Mesendoderm (in vitro differentiated cells): ENCODE measurements around the gene RGS10.
"Not testable (repeated sequence)": the region's sequence is repeated elsewhere in the genome, so short reads cannot be mapped to it uniquely, and the experiment has no call there.

Experiments used
- DNase-seq: peaks from one replicate; pipeline ENCODE4 v3.0.0; 2013
- H2AK5ac ChIP-seq: 2 replicates; pipeline ENCODE4 v1.6.1; 2013; ENCODE audit warnings: low read length, inconsistent platforms
- H2BK120ac ChIP-seq: 2 replicates; pipeline ENCODE4 v1.6.1; 2013; ENCODE audit warnings: low read depth, mild to moderate bottlenecking, low read length, moderate library complexity, mixed read lengths
- H2BK15ac ChIP-seq: replicated peaks from 2 replicates; pipeline ENCODE4 v1.6.1; 2013; ENCODE audit warnings: low read depth, mild to moderate bottlenecking, moderate library complexity
- H2BK5ac ChIP-seq: 2 replicates; pipeline ENCODE4 v1.6.1; 2013; ENCODE audit warnings: low read length, inconsistent platforms
- H3K18ac ChIP-seq: 2 replicates; pipeline ENCODE4 v1.6.1; 2013; ENCODE audit warnings: mild to moderate bottlenecking, low read length, mixed read lengths
- H3K23ac ChIP-seq: one replicate; pipeline ENCODE4 v1.6.1; 2013; ENCODE audit warnings: low read length
- H3K27ac ChIP-seq: 2 replicates; pipeline ENCODE4 v1.5.1; 2013; ENCODE audit warnings: low read depth, mild to moderate bottlenecking, inconsistent platforms, low read length, moderate library complexity
- H3K27me3 ChIP-seq: 2 replicates; pipeline ENCODE4 v1.6.1; 2013; ENCODE audit warnings: low read length, control low read depth, mild to moderate bottlenecking, inconsistent platforms; ENCODE audit not compliant: insufficient read depth, poor library complexity
- H3K36me3 ChIP-seq: 2 replicates; pipeline ENCODE4 v1.6.1; 2013; ENCODE audit warnings: low read length, inconsistent platforms; ENCODE audit not compliant: control insufficient read depth, insufficient read depth
- H3K4ac ChIP-seq: one replicate; pipeline ENCODE4 v1.6.1; 2013; ENCODE audit warnings: low read depth, mild to moderate bottlenecking, low read length, moderate library complexity
- H3K4me1 ChIP-seq: 2 replicates; pipeline ENCODE4 v1.6.1; 2013; ENCODE audit warnings: low read depth, low read length, inconsistent platforms; ENCODE audit not compliant: control insufficient read depth
- H3K4me2 ChIP-seq: 2 replicates; pipeline ENCODE4 v1.6.1; 2013; ENCODE audit warnings: low read length
- H3K4me3 ChIP-seq: 2 replicates; pipeline ENCODE4 v1.5.1; 2013; ENCODE audit warnings: mild to moderate bottlenecking, low read length
- H3K56ac ChIP-seq: one replicate; pipeline ENCODE4 v1.6.1; 2013; ENCODE audit warnings: low read length
- H3K79me1 ChIP-seq: 2 replicates; pipeline ENCODE4 v1.6.1; 2013; ENCODE audit warnings: low read length, inconsistent platforms
- H3K79me2 ChIP-seq: 2 replicates; pipeline ENCODE4 v1.6.1; 2013; ENCODE audit warnings: mild to moderate bottlenecking, low read length; ENCODE audit not compliant: control insufficient read depth, insufficient read depth
- H3K9ac ChIP-seq: 2 replicates; pipeline ENCODE4 v1.6.1; 2013; ENCODE audit warnings: low read length, inconsistent platforms
- H4K5ac ChIP-seq: one replicate; pipeline ENCODE4 v1.6.1; 2013; ENCODE audit warnings: low read length
- H4K8ac ChIP-seq: one replicate; pipeline ENCODE4 v1.6.1; 2013; ENCODE audit warnings: low read depth, mild to moderate bottlenecking, control low read depth, low read length, moderate library complexity
- WGBS: extraction: QIAGEN DNeasy Blood & Tissue Kit; methylation state at CpG from one replicate; pipeline ENCODE4 v1.1.7; 2013; ENCODE audit warnings: low lambda C conversion rate, missing lambda C conversion rate; ENCODE audit not compliant: insufficient coverage; ENCODE audit errors: extremely low coverage; 5-methylcytosine and 5-hydroxymethylcytosine counted together

RGS10 gene

DNA sequence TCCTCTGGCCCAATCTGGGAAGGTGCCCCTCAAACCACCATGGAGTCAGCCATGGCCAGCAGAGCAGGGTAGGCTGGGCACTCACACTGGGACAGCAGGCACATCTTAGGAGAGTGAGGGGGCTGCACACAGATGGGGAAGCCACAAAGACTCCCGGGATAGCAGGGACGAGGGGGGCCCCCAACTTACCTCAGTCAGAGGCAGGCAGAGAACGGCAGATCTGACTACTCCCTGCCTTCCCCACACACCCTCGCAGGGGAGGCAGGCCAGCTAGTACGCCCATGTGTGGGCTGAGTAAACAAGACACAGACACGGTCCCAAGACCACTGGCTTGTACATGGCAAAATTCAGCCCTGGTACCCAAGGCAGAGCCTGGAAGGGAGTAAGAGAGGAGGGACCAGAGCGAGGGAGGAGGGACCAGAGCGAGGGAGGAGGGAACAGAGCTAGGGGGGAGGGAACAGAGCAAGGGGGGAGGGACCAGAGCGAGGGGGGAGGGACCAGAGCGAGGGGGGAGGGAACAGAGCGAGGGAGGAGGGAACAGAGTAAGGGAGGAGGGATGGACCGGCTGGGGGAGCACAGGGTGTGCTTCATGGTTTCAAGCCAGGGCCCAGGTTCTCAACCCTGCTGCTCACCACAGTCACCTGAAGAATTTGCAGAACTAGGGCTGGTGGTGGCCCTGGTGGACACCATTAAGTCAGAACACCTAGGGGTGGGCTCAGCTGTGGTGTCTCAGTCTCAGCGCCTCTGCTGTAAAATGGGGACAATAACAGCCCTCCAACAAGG is 73.8 kb downstream of the RGS10 start:
- Histone ChIP-seq H3K23ac (no peak overlapping the region), H3K79me2 (no peaks in the 10 kb centered on the region), H4K8ac (no peak overlapping the region), H3K56ac (no peak overlapping the region), H3K27ac (no peak overlapping the region), H2BK120ac (no peak overlapping the region), H4K5ac (no peak overlapping the region), H3K4me2 (no peak overlapping the region), H3K18ac (no peak overlapping the region), H3K4me1 (no peaks in the 10 kb centered on the region), H3K36me3 (no peaks in the 10 kb centered on the region), H3K4ac (no peak overlapping the region), H2BK15ac (no peak overlapping the region), H2BK5ac (no peak overlapping the region), H2AK5ac (no peak overlapping the region), H3K27me3 (no peaks in the 10 kb centered on the region), H3K9ac (no peak overlapping the region), H3K79me1 (no peaks in the 10 kb centered on the region), H3K4me3 (no peak overlapping the region)
- WGBS: no CpG with 5 or more reads among the region's 13 CpGs
- no peak for DNase-seq

GRCh38 chr10:119466655-119467054 is 75.9 kb downstream of the RGS10 start:
- Histone ChIP-seq H3K23ac (no peak overlapping the region), H3K27ac (no peak overlapping the region), H3K36me3 (no peaks in the 10 kb centered on the region), H3K4me2 (no peak overlapping the region), H3K4me3 (no peak overlapping the region), H3K4me1 (no peaks in the 10 kb centered on the region), H3K9ac (no peak overlapping the region), H3K56ac (no peak overlapping the region), H2BK5ac (no peak overlapping the region), H4K8ac (no peak overlapping the region), H2BK120ac (no peak overlapping the region), H3K18ac (no peak overlapping the region), H3K79me1 (no peaks in the 10 kb centered on the region), H3K27me3 (no peaks in the 10 kb centered on the region), H2AK5ac (no peak overlapping the region), H3K4ac (no peak overlapping the region), H4K5ac (no peak overlapping the region), H2BK15ac (no peak overlapping the region), H3K79me2 (no peaks in the 10 kb centered on the region)
- WGBS: no CpG with 5 or more reads among the region's 7 CpGs
- no peak for DNase-seq

GRCh38 chr10:119466076-119466475 is 76.4 kb downstream of the RGS10 start:
- H2BK15ac ChIP-seq: no peak overlapping the region
- no peak overlapping the region for H4K8ac ChIP-seq
- no peak overlapping the region for H3K4me2 ChIP-seq
- no peak overlapping the region for H2AK5ac ChIP-seq
- H3K4ac ChIP-seq: no peak overlapping the region
- no peak for DNase-seq
- H3K4me1 ChIP-seq: no peaks in the 10 kb centered on the region
- H3K4me3 ChIP-seq: no peak overlapping the region
- no peak overlapping the region for H3K56ac ChIP-seq
- no peaks in the 10 kb centered on the region for H3K36me3 ChIP-seq
- H3K79me1 ChIP-seq: no peaks in the 10 kb centered on the region
- H3K27ac ChIP-seq: no peak overlapping the region
- no peak overlapping the region for H3K18ac ChIP-seq
- no peak overlapping the region for H4K5ac ChIP-seq
- H3K23ac ChIP-seq: no peak overlapping the region
- no CpG with 5 or more reads among the region's 10 CpGs for WGBS
- H3K27me3 ChIP-seq: no peaks in the 10 kb centered on the region
- no peak overlapping the region for H3K9ac ChIP-seq
- no peaks in the 10 kb centered on the region for H3K79me2 ChIP-seq
- H2BK5ac ChIP-seq: no peak overlapping the region
- H2BK120ac ChIP-seq: no peak overlapping the region

GRCh38 chr10:119465085-119465484 is 77.4 kb downstream of the RGS10 start:
- H3K36me3 ChIP-seq: no peaks in the 10 kb centered on the region

DNA sequence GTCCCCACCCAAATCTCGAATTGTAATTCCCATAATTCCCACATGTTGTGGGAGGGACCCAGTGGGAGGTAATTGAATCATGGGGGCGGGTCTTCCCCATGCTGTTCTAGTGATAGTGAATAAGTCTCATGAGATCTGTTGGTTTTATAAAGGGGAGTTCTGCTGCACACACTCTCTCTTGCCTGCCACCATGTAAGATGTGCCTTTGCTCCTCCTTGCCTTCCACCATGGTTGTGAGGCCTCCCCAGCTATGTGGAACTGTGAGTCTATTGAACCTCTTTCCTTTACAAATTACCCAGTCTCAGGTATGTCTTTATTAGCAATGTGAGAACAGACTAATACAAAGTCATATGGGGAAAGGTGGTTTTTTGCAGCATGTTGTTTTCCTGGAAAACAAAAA is 79.3 kb downstream of the RGS10 start:
- H3K36me3 ChIP-seq, H3K79me2 ChIP-seq, H2BK15ac ChIP-seq, H3K23ac ChIP-seq, H3K4me2 ChIP-seq, H3K56ac ChIP-seq, H2BK5ac ChIP-seq, H3K4ac ChIP-seq, H3K4me3 ChIP-seq, H4K5ac ChIP-seq, H2AK5ac ChIP-seq, H3K27me3 ChIP-seq, H3K27ac ChIP-seq, H3K79me1 ChIP-seq, H3K9ac ChIP-seq, H4K8ac ChIP-seq, DNase-seq, H3K4me1 ChIP-seq, H3K18ac ChIP-seq, H2BK120ac ChIP-seq: not testable (repeated sequence)
- WGBS: no CpG with 5 or more reads among the region's 2 CpGs

More at GRCh38 chr10:119465085-119465484, 77.4 kb downstream of the RGS10 start:
- H3K27me3 ChIP-seq: no peaks in the 10 kb centered on the region
- no peaks in the 10 kb centered on the region for H3K79me1 ChIP-seq
- no peak overlapping the region for H2AK5ac ChIP-seq
- H2BK5ac ChIP-seq: no peak overlapping the region
- H3K4me3 ChIP-seq: no peak overlapping the region
- WGBS: 100% methylated on average over 4 of the region's 4 CpGs
- no peak overlapping the region for H3K56ac ChIP-seq
- no peak overlapping the region for H3K27ac ChIP-seq
- H2BK15ac ChIP-seq: no peak overlapping the region
- H3K79me2 ChIP-seq: no peaks in the 10 kb centered on the region
- no peaks in the 10 kb centered on the region for H3K4me1 ChIP-seq
- DNase-seq: no peak
- H3K23ac ChIP-seq: no peak overlapping the region
- no peak overlapping the region for H2BK120ac ChIP-seq
- H3K18ac ChIP-seq: no peak overlapping the region
- H3K4me2 ChIP-seq: no peak overlapping the region
- no peak overlapping the region for H3K4ac ChIP-seq
- H4K5ac ChIP-seq: no peak overlapping the region
- no peak overlapping the region for H3K9ac ChIP-seq
- no peak overlapping the region for H4K8ac ChIP-seq

DNA sequence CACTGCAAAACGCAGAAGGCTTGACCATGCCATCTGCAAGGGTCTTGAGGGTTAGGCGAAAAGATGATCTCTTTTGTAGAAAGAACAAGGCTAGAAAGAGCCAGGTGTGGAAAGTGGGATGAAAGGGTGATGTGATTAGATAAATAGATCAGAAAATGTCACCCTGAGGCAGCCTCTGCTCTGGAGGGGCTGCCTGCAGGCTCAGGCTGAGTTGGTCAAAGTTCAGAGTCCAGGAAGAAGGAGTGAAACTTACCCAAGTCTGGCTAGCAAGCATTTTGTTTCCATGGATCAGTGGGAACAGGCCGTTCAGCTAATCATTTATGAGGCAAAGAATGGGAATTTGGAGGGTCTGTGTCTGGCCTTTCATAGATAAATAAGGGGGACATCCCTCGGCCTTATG is 79.7 kb downstream of the RGS10 start:
- Histone ChIP-seq H3K23ac (no peak overlapping the region), H3K36me3 (no peaks in the 10 kb centered on the region), H2BK15ac (no peak overlapping the region), H3K27me3 (no peaks in the 10 kb centered on the region), H3K79me2 (no peaks in the 10 kb centered on the region), H3K18ac (no peak overlapping the region), H3K4me2 (no peak overlapping the region), H4K8ac (no peak overlapping the region), H2AK5ac (no peak overlapping the region), H3K4me1 (no peaks in the 10 kb centered on the region), H3K4ac (no peak overlapping the region), H3K79me1 (no peaks in the 10 kb centered on the region), H3K4me3 (no peak overlapping the region), H3K9ac (no peak overlapping the region), H3K56ac (no peak overlapping the region), H4K5ac (no peak overlapping the region), H2BK120ac (no peak overlapping the region), H3K27ac (no peak overlapping the region), H2BK5ac (no peak overlapping the region)
- no CpG with 5 or more reads among the region's 4 CpGs for WGBS
- no peak for DNase-seq
